22Rv1 (cell line): ENCODE results near the gene TEAD3.
A peak's percentile ranks its signal among the peaks of the same experiment; 100 is the strongest.

Experiments used
- H3K27ac ChIP-seq: fragments of 450-650 bp; 2 replicates; pipeline ENCODE4 v1.5.1; 2017
- CTCF ChIP-seq: fragments of 450-650 bp; IDR thresholded peaks from 2 replicates; pipeline ENCODE4 v1.5.1; 2017; ENCODE audit warnings: mild to moderate bottlenecking
- ZFX ChIP-seq: fragments of 450-650 bp; IDR thresholded peaks from 2 replicates; pipeline ENCODE4 v1.6.1; 2017; ENCODE audit warnings: antibody characterized with exemption, borderline replicate concordance

The TEAD3 gene

GRCh38 chr6:35533981-35534380 is 37.1 kb upstream of the TEAD3 start:
- no peak overlapping the region for H3K27ac ChIP-seq
- TF ChIP-seq CTCF, result no peak

GRCh38 chr6:35532126-35532525 is 35.2 kb upstream of the TEAD3 start:
- TF ChIP-seq CTCF (no peak), ZFX (no peak)
- no peak overlapping the region for H3K27ac ChIP-seq

GRCh38 chr6:35524380-35525020 is 27.6 kb upstream of the TEAD3 start:
- H3K27ac ChIP-seq, result no peak overlapping the region
- TF ChIP-seq CTCF (no peak), ZFX (no peak)

- no peak overlapping the region for H3K27ac ChIP-seq
- no peak for TF ChIP-seq ZFX
- peak; percentile 95 for TF ChIP-seq CTCF
Measured at GRCh38 chr6:35522660-35523658, 26.1 kb upstream of the TEAD3 start.

GRCh38 chr6:35522151-35522550 is 25.3 kb upstream of the TEAD3 start:
- no peak for TF ChIP-seq CTCF
- TF ChIP-seq ZFX, result no peak
- H3K27ac ChIP-seq, result no peak overlapping the region

GRCh38 chr6:35521235-35521634 is 24.4 kb upstream of the TEAD3 start:
- TF ChIP-seq CTCF (no peak), ZFX (no peak)
- no peak overlapping the region for H3K27ac ChIP-seq

- no peak overlapping the region for H3K27ac ChIP-seq
- TF ChIP-seq CTCF (no peak), ZFX (no peak)
Measured at GRCh38 chr6:35519313-35520015, 22.6 kb upstream of the TEAD3 start.
